ENCODE measurements around the gene ASCC2. TPM values are rescaled to one million over a fixed set of nuclear protein-coding genes. Genes with fewer than 3 reads are reported as not detected.

Gene ASCC2
- total RNA-seq, 4 donors from 2014 or later: 30.2 to 53.2 (median 45.8) TPM

GRCh38 chr22:29753808-29754657 is 84.0 kb downstream of the ASCC2 start:
- WGBS, 2 donors: 90% methylated on average over 12 to 16 of the region's 16 CpGs
- no peak for DNase-seq (ENCODE audit: low spot score in 2 of 2)
- H3K4me3 ChIP-seq (ENCODE audit: low read depth, poor library complexity, severe bottlenecking): no peak overlapping the region
- TF ChIP-seq POLR2A (IDR thresholded peaks at IDR 0.05): no peak
- no peak for TF ChIP-seq CTCF (IDR thresholded peaks at IDR 0.05)
- intact Hi-C loops (cut with DNase I; ENCODE audit: low total_unique reads): no loop called here

- TF ChIP-seq POLR2A (IDR thresholded peaks at IDR 0.05) (no peak), CTCF (IDR thresholded peaks at IDR 0.05) (no peak)
- 94 to 100% methylated on average over 2 of the region's 2 CpGs for WGBS, 2 donors
- intact Hi-C loops (cut with DNase I; ENCODE audit: low total_unique reads): no loop called here
Measured at GRCh38 chr22:29751669-29752068, 86.4 kb downstream of the ASCC2 start.

GRCh38 chr22:29750559-29751538 is 87.2 kb downstream of the ASCC2 start:
- intact Hi-C loops (cut with DNase I; ENCODE audit: low total_unique reads): no loop called here
- DNase-seq (ENCODE audit: low spot score in 2 of 2): no peak
- no peak overlapping the region for H3K4me3 ChIP-seq (ENCODE audit: low read depth, poor library complexity, severe bottlenecking)
- 83 to 84% methylated on average over 11 of the region's 11 CpGs for WGBS, 2 donors
- TF ChIP-seq POLR2A (IDR thresholded peaks at IDR 0.05) (no peak), CTCF (IDR thresholded peaks at IDR 0.05) (no peak)

More at GRCh38 chr22:29751669-29752068, 86.4 kb downstream of the ASCC2 start:
- H3K4me3 ChIP-seq (ENCODE audit: low read depth, poor library complexity, severe bottlenecking): no peak overlapping the region
- no peak for DNase-seq (ENCODE audit: low spot score in 2 of 2)

DNA sequence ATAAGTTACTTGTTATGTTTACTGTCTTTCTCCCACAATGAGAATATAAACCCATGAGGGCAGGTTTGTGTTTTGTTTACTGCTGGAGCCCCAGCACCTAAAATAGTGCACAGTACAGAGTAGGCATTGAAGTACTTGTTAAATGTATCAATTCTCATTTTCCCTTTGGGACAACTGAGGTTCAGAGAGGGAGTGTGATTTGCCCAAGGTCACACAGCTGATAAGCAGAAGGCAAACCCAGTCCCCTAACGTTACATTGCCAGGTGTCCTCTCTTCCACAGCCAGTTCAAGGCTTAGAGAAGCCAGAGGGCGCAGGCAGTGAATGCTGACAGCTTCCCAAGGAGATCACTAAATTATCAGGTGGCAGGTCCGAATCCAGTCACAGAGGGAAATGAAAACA is 88.0 kb downstream of the ASCC2 start:
- no peak for TF ChIP-seq POLR2A (IDR thresholded peaks at IDR 0.05)
- no peak for TF ChIP-seq CTCF (IDR thresholded peaks at IDR 0.05)
- no peak for DNase-seq (ENCODE audit: low spot score in 2 of 2)
- intact Hi-C loops (cut with DNase I; ENCODE audit: low total_unique reads): no loop called here
- H3K4me3 ChIP-seq (ENCODE audit: low read depth, poor library complexity, severe bottlenecking): no peak overlapping the region
- 90 to 94% methylated on average over 3 of the region's 3 CpGs for WGBS, 2 donors

DNA sequence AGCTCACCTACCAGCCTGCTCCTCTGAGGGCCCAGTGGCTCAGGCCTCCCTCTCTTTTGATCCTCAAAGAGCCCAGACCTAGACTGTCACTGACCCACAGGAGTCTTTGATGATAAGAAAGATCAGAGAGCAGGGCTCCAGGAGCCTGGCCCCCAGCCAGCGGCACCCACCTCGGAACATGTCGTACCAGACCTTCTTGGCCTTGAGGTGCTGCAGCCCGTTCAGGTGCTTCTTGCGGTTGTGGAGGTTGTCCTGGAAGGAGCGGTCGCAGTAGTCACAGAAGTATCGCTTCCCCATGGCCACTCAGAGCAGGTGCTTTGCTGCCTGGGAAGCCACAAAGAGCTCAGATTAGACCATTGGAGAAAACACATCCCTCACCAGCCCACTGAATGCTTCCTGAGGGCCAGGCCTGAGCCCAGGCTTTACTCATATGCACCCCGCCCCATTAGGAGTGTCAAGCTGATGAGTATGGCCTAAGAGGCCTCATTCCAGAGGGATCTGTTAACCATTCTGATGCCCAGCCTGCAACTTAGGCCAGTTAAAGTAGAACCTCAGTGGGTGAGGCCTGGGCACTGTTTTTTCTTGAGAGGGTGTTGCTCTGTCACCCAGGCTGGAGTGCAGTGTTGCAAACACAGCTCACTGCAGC is 89.7 kb downstream of the ASCC2 start:
- intact Hi-C loops (cut with DNase I; ENCODE audit: low total_unique reads): no loop called here
- WGBS, 2 donors: 85 to 90% methylated on average over 9 of the region's 9 CpGs
- TF ChIP-seq CTCF (IDR thresholded peaks at IDR 0.05) (no peak), POLR2A (IDR thresholded peaks at IDR 0.05) (no peak)
- DNase-seq (ENCODE audit: low spot score in 2 of 2): no peak
- H3K4me3 ChIP-seq (ENCODE audit: low read depth, poor library complexity, severe bottlenecking): no peak overlapping the region
